GM23248 (cell line): ENCODE results near the gene NAP1L5. TPM values are rescaled to one million over a fixed set of nuclear protein-coding genes. Genes with fewer than 3 reads are reported as not detected.

Source experiments
- DNase-seq: peaks from one replicate; pipeline ENCODE4 v3.0.0-alpha.2; 2015
- H2AFZ ChIP-seq: fragments of 200-600 bp; sonication (generic); 2 replicates; pipeline ENCODE4 v1.6.1; 2016; ENCODE audit warnings: antibody characterized with exemption
- H3F3A ChIP-seq: fragments of 200-600 bp; sonication (generic); 2 replicates; pipeline ENCODE4 v1.6.1; 2016; ENCODE audit warnings: mild to moderate bottlenecking, antibody characterized with exemption, mixed run types; ENCODE audit not compliant: insufficient read depth
- H3K27ac ChIP-seq: fragments of 200-600 bp; sonication (generic); 2 replicates; pipeline ENCODE4 v1.5.1; 2016; ENCODE audit warnings: mild to moderate bottlenecking
- H3K27me3 ChIP-seq: fragments of 200-600 bp; sonication (generic); replicated peaks from 2 replicates; pipeline ENCODE4 v1.6.1; 2016; ENCODE audit warnings: mild to moderate bottlenecking; ENCODE audit not compliant: insufficient read depth
- H3K36me3 ChIP-seq: fragments of 200-600 bp; sonication (generic); 2 replicates; pipeline ENCODE4 v1.6.1; 2016; ENCODE audit warnings: low read depth, mild to moderate bottlenecking
- H3K4me1 ChIP-seq: fragments of 200-600 bp; sonication (generic); 2 replicates; pipeline ENCODE4 v1.6.1; 2016; ENCODE audit warnings: mild to moderate bottlenecking; ENCODE audit not compliant: insufficient read depth
- H3K4me2 ChIP-seq: fragments of 200-600 bp; sonication (generic); one replicate; pipeline ENCODE4 v1.6.1; 2016; ENCODE audit warnings: mild to moderate bottlenecking; ENCODE audit not compliant: unreplicated experiment
- H3K4me3 ChIP-seq: fragments of 200-600 bp; sonication (generic); 2 replicates; pipeline ENCODE4 v1.5.1; 2016; ENCODE audit warnings: mild to moderate bottlenecking
- H3K79me2 ChIP-seq: fragments of 200-600 bp; sonication (generic); 2 replicates; pipeline ENCODE4 v1.6.1; 2016; ENCODE audit warnings: mild to moderate bottlenecking; ENCODE audit not compliant: insufficient read depth
- H3K9ac ChIP-seq: fragments of 200-600 bp; sonication (generic); 2 replicates; pipeline ENCODE4 v1.6.1; 2016; ENCODE audit warnings: mild to moderate bottlenecking
- H3K9me2 ChIP-seq: fragments of 200-600 bp; sonication (generic); 2 replicates; pipeline ENCODE4 v1.6.1; 2016; ENCODE audit warnings: mixed run types, mild to moderate bottlenecking, moderate library complexity; ENCODE audit not compliant: insufficient read depth
- H3K9me3 ChIP-seq: fragments of 200-600 bp; sonication (generic); one replicate; pipeline ENCODE4 v1.6.1; 2017; ENCODE audit warnings: low read depth
- H4K20me1 ChIP-seq: fragments of 200-600 bp; sonication (generic); 2 replicates; pipeline ENCODE4 v1.6.0; 2016; ENCODE audit not compliant: insufficient read depth
- EZH2 ChIP-seq: fragments of 200-600 bp; sonication (generic); IDR thresholded peaks from 2 replicates; pipeline ENCODE4 v1.6.1; 2018; ENCODE audit warnings: antibody characterized with exemption, mild to moderate bottlenecking; ENCODE audit not compliant: insufficient read depth, poor library complexity, severe bottlenecking
- EZH2phosphoT487 ChIP-seq: fragments of 200-600 bp; sonication (generic); IDR thresholded peaks from 2 replicates; pipeline ENCODE4 v1.6.1; 2018; ENCODE audit warnings: antibody characterized with exemption, moderate library complexity, mild to moderate bottlenecking, low read depth; ENCODE audit not compliant: insufficient read depth
- WGBS, 2 experiments: methylation state at CpG; one replicate each; pipeline ENCODE4 v1.1.6; 2015 to 2017; ENCODE audit warnings: low lambda C conversion rate in 2 of 2, low coverage in 1 of 2; ENCODE audit errors: missing lambda C conversion rate in 2 of 2; 5-methylcytosine and 5-hydroxymethylcytosine counted together
- in situ Hi-C: fragments of 300-500 bp; cut with MboI; formaldehyde crosslinking; loops from 2 replicates; pipeline ENCODE4 v1.15.0; 2020
- polyA plus RNA-seq: library from polyadenylated mRNA; unstranded; fragments of >200 nt; fragmentation: Nextera tagmentation; extraction: Ambion mirVana; gene quantifications from 2 replicates; pipeline ENCODE4 v1.2.1, GENCODE V29; 2016
- small RNA-seq: library from RNA; depleted of rRNA; stranded (forward); fragments of <200 nt; gene quantifications from one replicate; pipeline ENCODE3, GENCODE V24; 2014; ENCODE audit warnings: low read depth, low replicate concordance
- total RNA-seq: library from RNA; depleted of rRNA; stranded (reverse); fragments of >200 nt; shearing (Covaris generic); gene quantifications from 2 replicates; pipeline ENCODE4 v1.2.3, GENCODE V29; 2014; rRNA removed

The NAP1L5 gene
- total and polyA plus RNA-seq, 2 experiments from 2014 or later, result 5.2 to 8.8 TPM

GRCh38 chr4:88645994-88646393 lies 51.6 kb downstream of the NAP1L5 start:
- WGBS, 2 experiments, result 61 to 72% methylated on average over 1 of the region's 1 CpG
- no peaks in the 10 kb centered on the region for H3K27me3 ChIP-seq
- peaks cover 46% of the 10 kb centered on the region for H3K79me2 ChIP-seq
- no peak overlapping the region for H3K27ac ChIP-seq
- no peak for TF ChIP-seq EZH2phosphoT487
- no peak for TF ChIP-seq EZH2
- no peak overlapping the region for H3K9ac ChIP-seq
- H3K4me1 ChIP-seq, result no peaks in the 10 kb centered on the region
- in situ Hi-C loops, result no loop called here
- DNase-seq, result no peak
- peaks cover 7% of the 10 kb centered on the region for H3K9me3 ChIP-seq
- H4K20me1 ChIP-seq, result no peaks in the 10 kb centered on the region
- no peak overlapping the region for H3K4me2 ChIP-seq
- 0 out of 2 replicates have a peak, but pooled peaks cover 7% of the 10 kb centered on the region for H3F3A ChIP-seq
- no peak overlapping the region for H2AFZ ChIP-seq
- H3K4me3 ChIP-seq, result no peak overlapping the region
- H3K9me2 ChIP-seq, result no peaks in the 10 kb centered on the region
- H3K36me3 ChIP-seq, result no peaks in the 10 kb centered on the region

Small RNAs within 50 kb of the gene (small RNA-seq; reads per million reads assigned to genes)
- gene RF02115 (not detected), gene RNU6-33P (not detected)

Other genes with a start within 250 kb of the NAP1L5 start
- gene HERC5, start 240.7 kb downstream of the NAP1L5 start, total RNA-seq, result 0.32 TPM in 1 of 2 replicates, not detected in the other
- 0.10 TPM in 2 replicates for gene HERC5, start 240.7 kb downstream of the NAP1L5 start, polyA plus RNA-seq
- gene PYURF, start 174.1 kb downstream of the NAP1L5 start, total RNA-seq, result 93.8 and 118 TPM in 2 replicates
- 178 TPM in 2 replicates for gene PYURF, start 174.1 kb downstream of the NAP1L5 start, polyA plus RNA-seq
- 18.0 and 27.6 TPM in 2 replicates for gene HERC3, start 105.3 kb downstream of the NAP1L5 start, total RNA-seq
- 22.7 and 25.8 TPM in 2 replicates for gene HERC3, start 105.3 kb downstream of the NAP1L5 start, polyA plus RNA-seq